Smooth muscle cell (in vitro differentiated cells): Measurements from ENCODE around the gene CCDC196. TPM values are rescaled to one million over a fixed set of nuclear protein-coding genes. Genes with fewer than 3 reads are reported as not detected.

ENCODE experiments used
- DNase-seq: peaks from one replicate; lab custom pipeline; 2025; ENCODE audit not compliant: unreplicated experiment; lab: John Stamatoyannopoulos, UW
- H2AFZ ChIP-seq: fragments of 200-600 bp; sonication (generic); 2 replicates; pipeline ENCODE4 v1.6.0; 2016; ENCODE audit warnings: antibody characterized with exemption, low read depth, mild to moderate bottlenecking
- H3F3A ChIP-seq: fragments of 200-600 bp; sonication (generic); 2 replicates; pipeline ENCODE4 v1.6.0; 2017; ENCODE audit warnings: antibody characterized with exemption, low read depth
- H3K27ac ChIP-seq: fragments of 200-600 bp; sonication (generic); 2 replicates; pipeline ENCODE4 v1.5.1; 2016; ENCODE audit warnings: low read depth, mild to moderate bottlenecking
- H3K27me3 ChIP-seq: fragments of 200-600 bp; sonication (generic); 2 replicates; pipeline ENCODE4 v1.6.1; 2016; ENCODE audit warnings: low read depth, mild to moderate bottlenecking
- H3K36me3 ChIP-seq: fragments of 200-600 bp; sonication (generic); 2 replicates; pipeline ENCODE4 v1.5.1; 2016; ENCODE audit warnings: low read depth
- H3K4me1 ChIP-seq: fragments of 200-600 bp; sonication (generic); 2 replicates; pipeline ENCODE4 v1.5.1; 2016; ENCODE audit warnings: low read depth
- H3K4me2 ChIP-seq: fragments of 200-600 bp; sonication (generic); 2 replicates; pipeline ENCODE4 v1.6.0; 2016; ENCODE audit warnings: mild to moderate bottlenecking
- H3K4me3 ChIP-seq: fragments of 200-600 bp; sonication (generic); 2 replicates; pipeline ENCODE4 v1.5.1; 2016; ENCODE audit warnings: mild to moderate bottlenecking
- H3K79me2 ChIP-seq: fragments of 200-600 bp; sonication (generic); 2 replicates; pipeline ENCODE4 v1.6.0; 2016; ENCODE audit warnings: low read depth, mild to moderate bottlenecking
- H3K9ac ChIP-seq: fragments of 200-600 bp; sonication (generic); 2 replicates; pipeline ENCODE4 v1.6.0; 2016; ENCODE audit warnings: low read depth
- H3K9me3 ChIP-seq: fragments of 200-600 bp; sonication (generic); replicated peaks from 2 replicates; pipeline ENCODE4 v1.5.1; 2016; ENCODE audit warnings: low read depth
- H4K20me1 ChIP-seq: fragments of 200-600 bp; sonication (generic); 2 replicates; pipeline ENCODE4 v1.6.0; 2016; ENCODE audit warnings: low read depth
- WGBS: methylation state at CpG from one replicate; pipeline ENCODE4 v1.1.7; 2016; ENCODE audit warnings: low lambda C conversion rate; 5-methylcytosine and 5-hydroxymethylcytosine counted together
- polyA plus RNA-seq: library from polyadenylated mRNA; unstranded; fragments of >200 nt; fragmentation: Nextera tagmentation; extraction: Ambion mirVana; gene quantifications from 2 replicates; pipeline ENCODE4 v1.2.1, GENCODE V29; 2016
- total RNA-seq: library from RNA; depleted of rRNA; stranded (reverse); fragments of >200 nt; gene quantifications from 2 replicates; pipeline ENCODE4 v1.2.3, GENCODE V29; 2014
- TF ChIP-seq, protein P1 (sequence below): fragments of 200-600 bp; sonication (generic); IDR thresholded peaks from 2 replicates; pipeline ENCODE4 v1.5.1; 2017; ENCODE audit warnings: borderline replicate concordance, mild to moderate bottlenecking, antibody characterized with exemption; ENCODE audit not compliant: insufficient read depth, poor library complexity, severe bottlenecking

CCDC196 gene
- total and polyA plus RNA-seq, 2 experiments from 2014 or later, result not detected

GRCh38 chr14:66514213-66514612 lies 28.0 kb downstream of the CCDC196 start:
- Histone ChIP-seq H3K27ac (no peak overlapping the region), H2AFZ (no peak overlapping the region), H3K27me3 (peaks cover 22% of the 10 kb centered on the region), H3K9me3 (no peaks in the 10 kb centered on the region), H3K4me1 (peaks cover 6% of the 10 kb centered on the region), H3K79me2 (peaks cover 61% of the 10 kb centered on the region), H3K4me3 (no peak overlapping the region), H3K4me2 (no peak overlapping the region), H3F3A (no peaks in the 10 kb centered on the region), H3K36me3 (no peaks in the 10 kb centered on the region), H3K9ac (no peak overlapping the region), H4K20me1 (peaks cover 40% of the 10 kb centered on the region)
- WGBS, result 88% methylated on average over 2 of the region's 2 CpGs
- no peak for DNase-seq
- TF ChIP-seq, protein P1, sequence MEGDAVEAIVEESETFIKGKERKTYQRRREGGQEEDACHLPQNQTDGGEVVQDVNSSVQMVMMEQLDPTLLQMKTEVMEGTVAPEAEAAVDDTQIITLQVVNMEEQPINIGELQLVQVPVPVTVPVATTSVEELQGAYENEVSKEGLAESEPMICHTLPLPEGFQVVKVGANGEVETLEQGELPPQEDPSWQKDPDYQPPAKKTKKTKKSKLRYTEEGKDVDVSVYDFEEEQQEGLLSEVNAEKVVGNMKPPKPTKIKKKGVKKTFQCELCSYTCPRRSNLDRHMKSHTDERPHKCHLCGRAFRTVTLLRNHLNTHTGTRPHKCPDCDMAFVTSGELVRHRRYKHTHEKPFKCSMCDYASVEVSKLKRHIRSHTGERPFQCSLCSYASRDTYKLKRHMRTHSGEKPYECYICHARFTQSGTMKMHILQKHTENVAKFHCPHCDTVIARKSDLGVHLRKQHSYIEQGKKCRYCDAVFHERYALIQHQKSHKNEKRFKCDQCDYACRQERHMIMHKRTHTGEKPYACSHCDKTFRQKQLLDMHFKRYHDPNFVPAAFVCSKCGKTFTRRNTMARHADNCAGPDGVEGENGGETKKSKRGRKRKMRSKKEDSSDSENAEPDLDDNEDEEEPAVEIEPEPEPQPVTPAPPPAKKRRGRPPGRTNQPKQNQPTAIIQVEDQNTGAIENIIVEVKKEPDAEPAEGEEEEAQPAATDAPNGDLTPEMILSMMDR, result no peak

DNA sequence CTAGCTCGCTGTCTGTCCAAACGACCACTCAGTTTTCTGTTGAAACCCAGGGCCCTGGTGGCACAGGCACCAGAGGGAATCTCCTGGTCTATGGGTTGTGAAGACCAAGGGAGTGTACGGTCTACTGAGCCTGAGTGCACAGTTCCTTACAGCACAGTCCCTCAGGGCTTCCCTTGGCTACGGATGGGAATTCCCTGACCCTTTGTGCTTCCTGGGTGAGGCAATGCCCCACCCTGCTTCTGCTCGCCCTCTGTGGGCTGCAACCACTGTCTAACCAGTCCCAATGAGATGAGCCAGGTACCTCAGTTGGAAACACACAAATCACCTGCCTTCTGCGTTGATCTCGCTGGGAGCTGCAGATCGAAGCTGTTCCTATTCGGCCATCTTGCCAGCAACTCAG lies 44.4 kb downstream of the CCDC196 start:
- H3K9ac ChIP-seq, result no peak overlapping the region
- H3K27ac ChIP-seq, result no peak overlapping the region
- H3K4me2 ChIP-seq, result no peak overlapping the region
- H3K27me3 ChIP-seq, result no peaks in the 10 kb centered on the region
- no peaks in the 10 kb centered on the region for H4K20me1 ChIP-seq
- no peak overlapping the region for H3K4me3 ChIP-seq
- no peak overlapping the region for H2AFZ ChIP-seq
- no peaks in the 10 kb centered on the region for H3K9me3 ChIP-seq
- H3K36me3 ChIP-seq, result no peaks in the 10 kb centered on the region
- DNase-seq, result no peak
- no peaks in the 10 kb centered on the region for H3K4me1 ChIP-seq
- 93% methylated on average over 9 of the region's 9 CpGs for WGBS
- H3K79me2 ChIP-seq, result peaks cover 8% of the 10 kb centered on the region
- no peaks in the 10 kb centered on the region for H3F3A ChIP-seq
- TF ChIP-seq, protein P1, result no peak

DNA sequence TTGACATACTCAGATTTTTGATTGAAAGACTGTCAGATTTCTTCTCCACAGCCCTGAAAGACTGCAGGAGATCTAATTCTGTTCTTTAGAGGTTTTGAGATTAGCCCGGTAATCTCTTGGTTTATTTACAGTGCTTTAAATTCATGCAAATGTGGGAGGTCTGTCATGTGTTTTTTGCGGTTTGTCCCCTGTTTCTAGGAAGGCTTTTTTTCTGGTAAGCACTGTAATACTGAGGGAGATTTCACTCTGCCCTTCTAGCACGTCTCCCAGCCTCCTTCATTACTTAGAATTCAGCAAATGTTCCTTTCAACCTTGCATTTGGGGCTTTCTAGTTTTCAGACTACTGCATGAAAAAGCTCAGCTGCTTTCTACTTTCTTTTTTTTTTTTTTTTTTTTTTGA lies 52.9 kb downstream of the CCDC196 start:
- no peaks in the 10 kb centered on the region for H3F3A ChIP-seq
- no peak for DNase-seq
- WGBS, result 30% methylated on average over 3 of the region's 3 CpGs
- no peaks in the 10 kb centered on the region for H3K9me3 ChIP-seq
- peaks cover 13% of the 10 kb centered on the region for H3K79me2 ChIP-seq
- TF ChIP-seq, protein P1, result no peak
- H3K4me3 ChIP-seq, result no peak overlapping the region
- no peak overlapping the region for H3K27ac ChIP-seq
- H4K20me1 ChIP-seq, result peaks cover 59% of the 10 kb centered on the region
- H3K27me3 ChIP-seq, result no peaks in the 10 kb centered on the region
- peak overlapping the region; percentile 11 for H3K4me2 ChIP-seq
- no peaks in the 10 kb centered on the region for H3K36me3 ChIP-seq
- peaks cover 5% of the 10 kb centered on the region for H3K4me1 ChIP-seq
- no peak overlapping the region for H2AFZ ChIP-seq
- no peak overlapping the region for H3K9ac ChIP-seq

DNA sequence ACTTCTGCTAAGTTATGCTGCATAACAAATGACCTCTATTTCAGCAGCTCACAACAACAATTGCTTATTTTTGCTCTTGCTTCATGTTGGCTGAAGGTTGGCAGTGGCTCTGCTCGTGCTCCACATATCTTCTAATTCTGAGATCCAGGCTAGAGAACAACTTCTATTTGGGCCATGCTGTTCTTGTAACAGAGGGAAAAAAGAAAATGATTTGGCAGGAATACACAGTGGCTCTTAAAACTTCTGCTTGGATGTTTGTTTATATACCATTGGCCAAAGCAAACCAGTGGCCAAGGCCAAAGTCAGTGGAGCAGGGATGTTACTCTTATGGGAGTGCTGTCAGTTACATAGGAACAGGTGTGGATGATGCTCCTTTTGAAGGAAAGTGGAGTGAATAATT lies 53.9 kb downstream of the CCDC196 start:
- H4K20me1 ChIP-seq, result peaks cover 59% of the 10 kb centered on the region
- 92% methylated on average over 1 of the region's 1 CpG for WGBS

More for the DNA sequence above, 53.9 kb downstream of the CCDC196 start:
- no peak overlapping the region for H3K4me2 ChIP-seq
- H3K27ac ChIP-seq, result no peak overlapping the region
- DNase-seq, result no peak
- no peak overlapping the region for H3K4me3 ChIP-seq
- H3F3A ChIP-seq, result no peaks in the 10 kb centered on the region
- H3K36me3 ChIP-seq, result no peaks in the 10 kb centered on the region
- peaks cover 5% of the 10 kb centered on the region for H3K4me1 ChIP-seq
- H3K9me3 ChIP-seq, result no peaks in the 10 kb centered on the region
- no peak overlapping the region for H2AFZ ChIP-seq
- no peak overlapping the region for H3K9ac ChIP-seq
- H3K27me3 ChIP-seq, result no peaks in the 10 kb centered on the region
- H3K79me2 ChIP-seq, result peaks cover 7% of the 10 kb centered on the region
- TF ChIP-seq, protein P1, result no peak
